Mucosa of gallbladder (tissue), 1 donor: ENCODE measurements around the gene SLC22A5. TPM values are rescaled to one million over a fixed set of nuclear protein-coding genes. Genes with fewer than 3 reads are reported as not detected.

ENCODE experiments used
- total RNA-seq: library from RNA; stranded (reverse); gene quantifications from one replicate; pipeline ENCODE4 v1.2.1, GENCODE V29; 2021
- donor health status: DM: no; HTN: no; CAD: no.

The SLC22A5 gene
- total RNA-seq, 1 donor from 2014 or later: 27.0 TPM

Other genes starting within 250 kb of the SLC22A5 start
- 47.5 TPM for gene P4HA2, start 141.9 kb upstream of the SLC22A5 start, total RNA-seq
- 20.7 TPM for gene PDLIM4, start 112.0 kb upstream of the SLC22A5 start, total RNA-seq
- 0.37 TPM for gene SLC22A4, start 75.3 kb upstream of the SLC22A5 start, total RNA-seq
- gene IRF1, start 121.1 kb downstream of the SLC22A5 start, total RNA-seq: 38.3 TPM
- gene IL5, start 173.8 kb downstream of the SLC22A5 start, total RNA-seq: not detected
- 37.3 TPM for gene RAD50, start 187.3 kb downstream of the SLC22A5 start, total RNA-seq